ENCODE measurements around the gene UPF1.

DNA sequence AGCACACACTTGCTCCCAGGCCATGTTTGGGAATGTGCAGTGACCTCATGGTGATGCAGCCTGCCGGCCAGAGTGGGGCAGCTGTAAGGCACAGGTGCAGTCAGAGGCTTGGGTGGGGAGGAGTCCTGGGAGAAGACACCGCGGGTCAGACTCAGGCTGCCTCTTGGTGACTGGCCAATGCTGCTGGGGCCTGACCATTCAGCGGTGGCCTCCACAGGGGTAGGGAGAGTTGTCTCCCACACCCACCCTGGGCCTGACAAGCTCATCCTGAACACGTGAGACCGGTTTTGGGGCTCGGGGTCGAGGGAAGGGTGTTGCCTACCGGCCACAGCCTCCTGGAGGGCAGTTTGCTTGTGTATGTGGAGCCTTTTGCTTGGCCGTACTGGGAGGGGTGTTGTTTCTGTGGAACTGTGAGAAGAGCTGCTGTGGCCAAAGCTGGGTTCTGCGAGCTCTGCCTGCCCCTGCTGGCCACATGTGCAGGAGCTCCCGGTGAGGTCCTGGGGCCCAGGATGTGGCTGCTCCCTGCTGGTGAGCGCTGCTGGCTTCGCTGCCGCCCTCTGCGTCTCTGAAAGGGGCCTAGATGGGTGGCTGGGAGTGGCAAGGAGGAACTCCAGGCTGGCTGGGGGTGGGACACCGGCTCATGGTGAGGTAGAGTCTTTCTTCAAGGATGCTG is 22.1 kb downstream of the UPF1 start:
- TF ChIP-seq, protein P1, sequence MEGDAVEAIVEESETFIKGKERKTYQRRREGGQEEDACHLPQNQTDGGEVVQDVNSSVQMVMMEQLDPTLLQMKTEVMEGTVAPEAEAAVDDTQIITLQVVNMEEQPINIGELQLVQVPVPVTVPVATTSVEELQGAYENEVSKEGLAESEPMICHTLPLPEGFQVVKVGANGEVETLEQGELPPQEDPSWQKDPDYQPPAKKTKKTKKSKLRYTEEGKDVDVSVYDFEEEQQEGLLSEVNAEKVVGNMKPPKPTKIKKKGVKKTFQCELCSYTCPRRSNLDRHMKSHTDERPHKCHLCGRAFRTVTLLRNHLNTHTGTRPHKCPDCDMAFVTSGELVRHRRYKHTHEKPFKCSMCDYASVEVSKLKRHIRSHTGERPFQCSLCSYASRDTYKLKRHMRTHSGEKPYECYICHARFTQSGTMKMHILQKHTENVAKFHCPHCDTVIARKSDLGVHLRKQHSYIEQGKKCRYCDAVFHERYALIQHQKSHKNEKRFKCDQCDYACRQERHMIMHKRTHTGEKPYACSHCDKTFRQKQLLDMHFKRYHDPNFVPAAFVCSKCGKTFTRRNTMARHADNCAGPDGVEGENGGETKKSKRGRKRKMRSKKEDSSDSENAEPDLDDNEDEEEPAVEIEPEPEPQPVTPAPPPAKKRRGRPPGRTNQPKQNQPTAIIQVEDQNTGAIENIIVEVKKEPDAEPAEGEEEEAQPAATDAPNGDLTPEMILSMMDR (conservative IDR thresholded peaks at IDR 0.05), result no peak
- TF ChIP-seq ZFX (IDR thresholded peaks at IDR 0.05), result no peak
